ENCODE measurements around the gene CHST8. TPM values are rescaled to one million over a fixed set of nuclear protein-coding genes. Genes with fewer than 3 reads are reported as not detected.
A peak's percentile ranks its signal among the peaks of the same experiment; 100 is the strongest.

The CHST8 gene
- total and polyA plus RNA-seq, 2 of the 13 experiments (the other 11 are each of a cell fraction or from before 2014, with no cell fraction given) = not detected

- TF ChIP-seq ZMAT3 (CRISPR knock-in tag; conservative IDR thresholded peaks at IDR 0.05) = no peak
- TF ChIP-seq PHB2 (IDR thresholded peaks at IDR 0.05; ENCODE audit: partially characterized antibody) = no peak
Measured at GRCh38 chr19:33704271-33704670, 82.5 kb downstream of the CHST8 start (continued).

DNA sequence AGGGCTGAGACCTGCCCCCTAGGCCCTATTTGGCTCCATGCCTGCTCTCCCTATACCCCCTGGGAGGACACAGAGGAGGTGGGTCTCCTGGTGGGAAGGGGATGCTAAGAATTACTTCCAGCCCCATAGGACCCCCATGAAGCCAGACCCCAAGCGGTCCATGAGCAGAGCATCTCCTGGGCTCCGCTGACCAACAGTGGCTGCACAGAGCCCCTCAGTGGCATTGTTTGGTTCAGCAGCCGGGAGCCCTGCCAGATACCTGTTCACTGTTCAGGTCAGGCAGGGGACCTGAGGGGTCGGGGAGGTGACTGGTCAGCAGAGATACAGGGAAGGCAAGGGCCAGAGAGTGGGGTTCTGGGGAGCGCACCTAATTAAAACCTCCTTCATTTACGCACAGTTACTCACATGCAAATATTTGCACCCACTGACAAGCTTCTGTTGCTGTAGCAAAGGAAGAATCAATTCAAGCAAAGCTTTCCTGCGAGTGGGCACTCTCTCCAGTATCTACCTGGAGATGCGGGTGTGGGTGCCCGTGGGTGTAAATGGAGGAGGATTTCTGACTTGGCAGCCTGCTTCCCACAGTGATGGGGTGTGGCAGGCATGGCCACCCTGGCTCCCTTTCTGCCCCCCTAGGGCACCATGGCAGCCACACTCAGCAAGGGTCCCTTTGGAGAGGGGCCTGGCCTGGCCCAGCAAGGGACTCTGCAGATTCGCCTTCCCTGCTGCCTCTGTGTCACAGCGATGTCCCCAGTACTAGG, 83.5 kb downstream of the CHST8 start:
- ATAC-seq (peak; percentile 79), FAIRE-seq (no peak), DNase-seq (ENCODE audit: low spot score) (no peak)
- H3K4me2 ChIP-seq (ENCODE audit: low read depth, low read length) = no peak overlapping the region
- H3K36me3 ChIP-seq (replicated peaks in 1 of 2; ENCODE audit: control insufficient read depth in 1 of 2, insufficient read depth in 2 of 2, low read length in 2 of 2) = no peaks in the 10 kb centered on the region
- CTCF ChIA-PET (ENCODE audit: low intra/inter-chr PET ratio, low total read pairs) = interaction anchor here (0.8 kb wide), 1 partner anchor 275 kb away, joined by 3 read pairs; no protein-coding TSS in a partner anchor
- in situ Hi-C loops (cut with HindIII; ENCODE audit: extremely low pct_ligation_motif_present, low pct_unique_long_range_greater_than_20kb) (no loop called here), intact Hi-C loops (cut with micrococcal nuclease; ENCODE audit: unreplicated experiment) (loop anchor here (2.0 kb wide), 1 partner anchor 274 kb away; no protein-coding TSS in a partner anchor)
- BruUV-seq (replicated peaks) = no TSS peak
- H3K27me3 ChIP-seq (ENCODE audit: control insufficient read depth in 1 of 2, insufficient read depth in 2 of 2, low read length in 2 of 2) = peaks cover 2 to 24% of the 10 kb centered on the region in 2 experiments; a peak in 4 of 5 replicates
- no peaks in the 10 kb centered on the region for H4K20me1 ChIP-seq (ENCODE audit: insufficient read depth, low read length)
- H3K9ac ChIP-seq (ENCODE audit: insufficient read depth, low read depth, low read length) = no peak overlapping the region
- H3K79me2 ChIP-seq (ENCODE audit: insufficient read depth, low read length) = no peaks in the 10 kb centered on the region
- no peak overlapping the region for H3K4me3 ChIP-seq (replicated peaks in 1 of 3; ENCODE audit: insufficient read depth in 1 of 3, low read depth in 2 of 3, low read length in 3 of 3)
- no peak overlapping the region for H2AFZ ChIP-seq (ENCODE audit: low read length)
- TF ChIP-seq ZNF674 (CRISPR knock-in tag; IDR thresholded peaks at IDR 0.05; ENCODE audit: low read depth) (no peak), STAG1 (CRISPR knock-in tag; IDR thresholded peaks at IDR 0.05) (peak; percentile 66), CTCF (CRISPR knock-in tag; IDR thresholded peaks at IDR 0.05) (peak; percentile 60)
- no peak overlapping the region for H3K27ac ChIP-seq (ENCODE audit: extremely low read length, insufficient read depth, low read length)
- H3K9me3 ChIP-seq (ENCODE audit: low read length) = no peaks in the 10 kb centered on the region
- no peaks in the 10 kb centered on the region for H3K4me1 ChIP-seq (ENCODE audit: insufficient read depth, low read length)
- 9% methylated on average over 6 of the region's 11 CpGs for WGBS (ENCODE audit: low lambda C conversion rate)
- POLR2A ChIA-PET = no interaction called here

Measured in HepG2 (cell line).